Chondrocyte (in vitro differentiated cells): ENCODE measurements around the gene NUPR1. TPM values are rescaled to one million over a fixed set of nuclear protein-coding genes. Genes with fewer than 3 reads are reported as not detected.
A peak's percentile ranks its signal among the peaks of the same experiment; 100 is the strongest.

Experiments
- DNase-seq: peaks from one replicate; pipeline ENCODE4 v3.0.0; 2021; ENCODE audit warnings: mixed read lengths, low spot score
- H3K27ac Mint-ChIP-seq: one replicate; pipeline ENCODE4 v1.8.0; 2021; ENCODE audit warnings: mild to moderate bottlenecking, moderate library complexity, mixed read lengths; ENCODE audit not compliant: unreplicated experiment
- H3K27me3 Mint-ChIP-seq: 2 replicates; pipeline ENCODE4 v1.8.0; 2021; ENCODE audit warnings: low read depth, mixed read lengths
- H3K36me3 Mint-ChIP-seq: 2 replicates; pipeline ENCODE4 v1.8.0; 2021; ENCODE audit warnings: low read depth, mixed read lengths
- H3K4me1 Mint-ChIP-seq: 2 replicates; pipeline ENCODE4 v1.8.0; 2021; ENCODE audit warnings: low read depth, mild to moderate bottlenecking, mixed read lengths
- H3K4me3 Mint-ChIP-seq: one replicate; pipeline ENCODE4 v1.8.0; 2021; ENCODE audit warnings: mild to moderate bottlenecking, moderate library complexity, mixed read lengths; ENCODE audit not compliant: unreplicated experiment
- H3K9me3 Mint-ChIP-seq: 2 replicates; pipeline ENCODE4 v1.8.0; 2021; ENCODE audit warnings: low read depth, mixed read lengths
- total RNA-seq: library from RNA; stranded (reverse); gene quantifications from 3 replicates; pipeline ENCODE4 v1.2.1, GENCODE V29; 2021
- TF ChIP-seq, protein P1 (sequence below): fragments of 200-600 bp; sonication (generic); IDR thresholded peaks from 2 replicates; pipeline ENCODE4 v1.5.0; 2021; ENCODE audit warnings: antibody characterized with exemption, mild to moderate bottlenecking, moderate library complexity

The NUPR1 gene
- total RNA-seq, 1 donor from 2014 or later = 289 TPM

DNA sequence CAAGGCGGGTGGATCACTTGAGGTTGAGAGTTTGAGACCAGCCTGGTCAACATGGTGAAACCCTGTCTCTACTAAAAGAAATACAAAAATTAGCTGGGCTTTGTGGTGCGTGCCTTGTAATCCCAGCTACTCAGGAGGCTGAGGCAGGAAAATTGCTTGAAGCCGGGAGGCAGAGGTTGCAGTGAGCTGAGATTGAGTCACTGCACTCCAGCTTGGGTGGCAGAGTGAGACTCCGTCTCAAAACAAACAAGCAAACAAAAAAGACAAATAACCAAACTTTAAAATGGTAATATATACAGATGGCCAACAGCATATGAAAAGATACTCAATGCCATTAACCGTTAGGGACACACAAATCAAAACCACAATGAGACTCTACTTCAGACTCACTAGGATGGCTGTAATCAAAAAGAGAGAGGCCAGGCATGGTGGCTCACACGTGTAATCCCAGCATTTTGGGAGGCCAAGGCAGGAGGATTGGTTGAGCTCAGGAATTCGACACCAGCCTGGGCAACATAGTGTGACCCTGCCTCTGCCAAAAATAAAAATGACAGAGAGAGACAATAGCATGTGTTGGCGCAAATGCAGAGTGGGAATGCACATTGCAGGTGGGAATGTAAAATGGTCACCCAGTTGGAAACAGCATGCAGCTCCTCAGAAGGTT lies 36.8 kb upstream of the NUPR1 start:
- TF ChIP-seq, protein P1, sequence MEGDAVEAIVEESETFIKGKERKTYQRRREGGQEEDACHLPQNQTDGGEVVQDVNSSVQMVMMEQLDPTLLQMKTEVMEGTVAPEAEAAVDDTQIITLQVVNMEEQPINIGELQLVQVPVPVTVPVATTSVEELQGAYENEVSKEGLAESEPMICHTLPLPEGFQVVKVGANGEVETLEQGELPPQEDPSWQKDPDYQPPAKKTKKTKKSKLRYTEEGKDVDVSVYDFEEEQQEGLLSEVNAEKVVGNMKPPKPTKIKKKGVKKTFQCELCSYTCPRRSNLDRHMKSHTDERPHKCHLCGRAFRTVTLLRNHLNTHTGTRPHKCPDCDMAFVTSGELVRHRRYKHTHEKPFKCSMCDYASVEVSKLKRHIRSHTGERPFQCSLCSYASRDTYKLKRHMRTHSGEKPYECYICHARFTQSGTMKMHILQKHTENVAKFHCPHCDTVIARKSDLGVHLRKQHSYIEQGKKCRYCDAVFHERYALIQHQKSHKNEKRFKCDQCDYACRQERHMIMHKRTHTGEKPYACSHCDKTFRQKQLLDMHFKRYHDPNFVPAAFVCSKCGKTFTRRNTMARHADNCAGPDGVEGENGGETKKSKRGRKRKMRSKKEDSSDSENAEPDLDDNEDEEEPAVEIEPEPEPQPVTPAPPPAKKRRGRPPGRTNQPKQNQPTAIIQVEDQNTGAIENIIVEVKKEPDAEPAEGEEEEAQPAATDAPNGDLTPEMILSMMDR = no peak
- Mint-ChIP-seq H3K27ac (no peak overlapping the region), H3K4me3 (no peak overlapping the region), H3K9me3 (no peaks in the 10 kb centered on the region), H3K4me1 (peaks cover 17% of the 10 kb centered on the region), H3K27me3 (no peaks in the 10 kb centered on the region), H3K36me3 (peaks cover 1% of the 10 kb centered on the region)
- DNase-seq = no peak

DNA sequence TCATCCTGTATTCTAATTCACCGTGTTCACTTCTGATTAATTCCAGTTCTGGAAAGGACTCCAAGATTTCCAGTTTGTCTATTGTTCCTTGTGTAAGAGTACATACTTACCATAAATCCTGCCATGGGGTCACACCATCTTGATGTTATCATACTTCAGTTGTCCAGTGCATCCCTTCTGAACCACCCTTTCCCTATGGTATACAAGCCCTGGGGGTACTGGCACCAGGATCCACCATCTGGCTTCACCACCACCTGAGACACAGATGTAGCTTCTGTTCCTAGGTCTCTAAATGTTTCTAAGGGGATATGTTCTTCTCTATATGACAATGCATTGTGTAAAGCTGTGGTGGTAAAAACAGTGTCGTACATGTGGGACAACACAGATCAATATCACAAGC lies 36.2 kb upstream of the NUPR1 start:
- no peak for DNase-seq
- H3K27ac Mint-ChIP-seq = no peak overlapping the region
- H3K36me3 Mint-ChIP-seq = peaks cover 1% of the 10 kb centered on the region
- H3K4me1 Mint-ChIP-seq = peaks cover 17% of the 10 kb centered on the region
- no peaks in the 10 kb centered on the region for H3K27me3 Mint-ChIP-seq
- TF ChIP-seq, protein P1 = no peak
- no peaks in the 10 kb centered on the region for H3K9me3 Mint-ChIP-seq
- no peak overlapping the region for H3K4me3 Mint-ChIP-seq

DNA sequence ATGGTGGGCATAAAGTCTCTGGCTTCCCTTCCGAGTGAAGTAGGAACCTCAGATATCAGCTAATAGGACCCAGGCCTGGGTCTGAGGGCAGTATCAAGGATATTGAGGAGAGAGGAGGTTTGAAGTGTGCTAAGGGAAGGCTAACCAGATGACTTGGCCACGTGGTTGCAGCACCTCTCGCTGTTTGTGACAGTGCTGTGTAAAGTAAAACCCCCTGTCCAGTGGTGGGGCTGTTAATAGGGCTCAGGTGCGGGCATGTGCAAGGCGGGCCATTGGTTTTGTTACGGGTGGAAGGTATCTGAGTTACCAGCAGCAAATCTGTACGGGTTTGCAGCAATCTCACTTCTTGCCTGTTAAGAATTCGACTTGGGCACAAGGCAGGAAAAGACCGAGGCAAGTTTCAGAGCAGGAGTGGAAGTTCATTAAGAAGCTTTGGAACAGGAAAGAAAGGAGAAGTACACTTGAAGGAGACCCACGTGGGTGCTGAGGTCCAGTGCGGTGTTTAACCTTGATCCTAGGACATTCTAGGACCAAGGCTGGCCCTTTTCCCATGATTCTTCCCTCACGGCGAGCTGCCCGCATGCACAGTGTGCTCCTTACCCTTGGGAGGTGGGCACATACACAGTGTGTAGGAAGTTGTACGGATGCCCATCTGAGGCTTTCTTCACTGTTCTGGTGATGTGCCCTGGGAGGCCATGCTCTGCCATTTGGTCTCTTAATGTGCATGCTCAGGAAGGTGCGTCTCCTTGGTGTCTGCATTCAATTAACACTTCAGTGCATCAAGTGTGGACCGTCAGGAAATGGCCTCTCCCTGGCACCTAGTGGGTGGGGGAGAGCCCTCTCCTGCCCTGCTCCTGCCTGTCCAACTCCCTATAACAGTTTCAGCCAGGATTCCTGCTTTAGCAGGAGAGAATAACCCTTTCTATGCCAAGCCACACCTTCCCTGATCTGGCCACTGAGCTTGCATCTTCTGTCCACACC lies 35.3 kb upstream of the NUPR1 start:
- Mint-ChIP-seq H3K9me3 (peaks cover 4% of the 10 kb centered on the region), H3K27ac (no peak overlapping the region), H3K27me3 (no peaks in the 10 kb centered on the region), H3K4me1 (peaks cover 21% of the 10 kb centered on the region), H3K36me3 (peaks cover 1% of the 10 kb centered on the region), H3K4me3 (no peak overlapping the region)
- TF ChIP-seq, protein P1 = no peak
- no peak for DNase-seq

DNA sequence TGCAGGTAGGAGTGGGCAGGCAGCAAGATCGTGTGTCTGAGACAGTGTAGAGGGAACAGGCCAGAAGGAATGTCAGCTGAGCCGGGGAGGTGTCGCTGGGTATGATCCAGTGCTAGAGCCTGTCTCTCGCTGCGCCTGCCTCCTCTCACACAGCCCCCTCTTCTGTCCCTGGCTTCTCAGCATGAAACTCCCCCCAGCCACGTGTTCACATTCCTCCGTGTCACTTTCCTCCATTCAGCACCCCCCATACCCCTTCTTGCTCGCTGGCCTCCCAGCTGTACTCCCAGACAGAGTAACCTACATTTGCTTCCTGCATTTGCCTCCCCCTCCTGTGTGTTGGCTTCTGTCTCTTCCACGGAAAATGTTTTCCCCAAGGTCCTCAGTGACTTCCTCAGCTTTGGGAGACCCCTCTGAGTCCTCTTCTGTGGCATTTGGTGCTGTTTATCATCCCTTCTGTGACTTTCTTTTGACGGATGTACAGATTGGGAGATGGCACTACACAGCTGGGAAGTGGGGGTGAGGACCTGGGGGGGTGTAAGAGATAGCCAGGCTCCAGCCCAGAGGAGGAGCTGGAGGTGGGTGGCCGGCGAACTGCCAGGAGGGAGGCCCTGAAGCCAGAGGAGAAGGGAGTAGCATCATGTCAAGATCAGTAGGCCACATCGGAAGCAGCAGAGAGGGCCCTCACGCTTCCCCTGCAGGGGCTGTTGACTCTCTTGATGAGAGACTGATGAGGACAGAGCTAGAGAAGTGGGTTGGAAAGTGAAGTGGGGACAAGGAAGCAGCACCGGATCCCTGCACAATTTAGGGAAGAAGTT lies 34.1 kb upstream of the NUPR1 start:
- H3K4me3 Mint-ChIP-seq = no peak overlapping the region
- no peaks in the 10 kb centered on the region for H3K27me3 Mint-ChIP-seq
- H3K27ac Mint-ChIP-seq = peak overlapping the region; percentile 87
- peaks cover 4% of the 10 kb centered on the region for H3K9me3 Mint-ChIP-seq
- TF ChIP-seq, protein P1 = no peak
- DNase-seq = no peak
- peaks cover 22% of the 10 kb centered on the region for H3K4me1 Mint-ChIP-seq
- peaks cover 3% of the 10 kb centered on the region for H3K36me3 Mint-ChIP-seq
